Measurements from ENCODE around the gene OR11G2. TPM values are rescaled to one million over a fixed set of nuclear protein-coding genes. Genes with fewer than 3 reads are reported as not detected.

Gene OR11G2
- total RNA-seq, 1 experiment from 2014 or later: not detected

Other genes with a start within 250 kb of the OR11G2 start
- not detected in 2 replicates for gene OR4K15, start 215.3 kb upstream of the OR11G2 start, total RNA-seq (2014; rRNA removed; shearing (Covaris generic))
- not detected in 2 replicates for gene OR4Q2, start 188.7 kb upstream of the OR11G2 start, total RNA-seq (2014; rRNA removed; shearing (Covaris generic))
- gene OR4K14, start 171.6 kb upstream of the OR11G2 start, total RNA-seq (2014; rRNA removed; shearing (Covaris generic)): not detected in 2 replicates
- not detected in 2 replicates for gene OR4K13, start 154.9 kb upstream of the OR11G2 start, total RNA-seq (2014; rRNA removed; shearing (Covaris generic))
- gene OR4L1, start 130.9 kb upstream of the OR11G2 start, total RNA-seq (2014; rRNA removed; shearing (Covaris generic)): not detected in 2 replicates
- gene OR4K17, start 80.2 kb upstream of the OR11G2 start, total RNA-seq (2014; rRNA removed; shearing (Covaris generic)): not detected in 2 replicates
- gene OR4N5, start 52.1 kb upstream of the OR11G2 start, total RNA-seq (2014; rRNA removed; shearing (Covaris generic)): not detected in 2 replicates
- gene OR11H6, start 32.8 kb downstream of the OR11G2 start, total RNA-seq (2014; rRNA removed; shearing (Covaris generic)): not detected in 2 replicates
- not detected in 2 replicates for gene OR11H7, start 38.1 kb downstream of the OR11G2 start, total RNA-seq (2014; rRNA removed; shearing (Covaris generic))
- gene OR11H4, start 48.4 kb downstream of the OR11G2 start, total RNA-seq (2014; rRNA removed; shearing (Covaris generic)): not detected in 2 replicates
- 9.9 and 20.7 TPM in 2 replicates for gene TTC5, start 115.1 kb downstream of the OR11G2 start, total RNA-seq (2014; rRNA removed; shearing (Covaris generic))
- gene CCNB1IP1, start 142.4 kb downstream of the OR11G2 start, total RNA-seq (2014; rRNA removed; shearing (Covaris generic)): 33.0 and 51.8 TPM in 2 replicates
- gene PARP2, start 152.7 kb downstream of the OR11G2 start, total RNA-seq (2014; rRNA removed; shearing (Covaris generic)): 16.2 and 34.2 TPM in 2 replicates
- 7.9 and 12.1 TPM in 2 replicates for gene TEP1, start 222.6 kb downstream of the OR11G2 start, total RNA-seq (2014; rRNA removed; shearing (Covaris generic))
- gene KLHL33, start 245.3 kb downstream of the OR11G2 start, total RNA-seq (2014; rRNA removed; shearing (Covaris generic)): not detected in 2 replicates

All from SJSA1 (cell line).